GM23248 (cell line): ENCODE data around the gene GCSAM.

ENCODE experiments used
- EZH2 ChIP-seq: fragments of 200-600 bp; sonication (generic); IDR thresholded peaks from 2 replicates; pipeline ENCODE4 v1.6.1; 2018; ENCODE audit warnings: antibody characterized with exemption, mild to moderate bottlenecking; ENCODE audit not compliant: insufficient read depth, poor library complexity, severe bottlenecking
- EZH2phosphoT487 ChIP-seq: fragments of 200-600 bp; sonication (generic); IDR thresholded peaks from 2 replicates; pipeline ENCODE4 v1.6.1; 2018; ENCODE audit warnings: antibody characterized with exemption, moderate library complexity, mild to moderate bottlenecking, low read depth; ENCODE audit not compliant: insufficient read depth

GRCh38 chr3:112089956-112090886, 42.8 kb downstream of the GCSAM start:
- no peak for TF ChIP-seq EZH2phosphoT487
- TF ChIP-seq EZH2: no peak
